H1 (cell line): ENCODE results near the gene ASB13. TPM values are rescaled to one million over a fixed set of nuclear protein-coding genes. Genes with fewer than 3 reads are reported as not detected.

ENCODE experiments used
- CTCF ChIA-PET: fragments of 300-600 bp; sonication (Branson Sonifier 250); formaldehyde crosslinking; loops from one replicate; lab custom pipeline; 2021; ENCODE audit not compliant: partially characterized antibody; lab: Charles Lee
- POLR2A ChIA-PET: fragments of 300-600 bp; sonication (Branson Sonifier 250); formaldehyde crosslinking; loops from one replicate; lab custom pipeline; 2021; ENCODE audit warnings: inconsistent platforms; ENCODE audit not compliant: partially characterized antibody; lab: Charles Lee
- DNase-seq, 2 experiments: peaks; one replicate each; pipeline versions ENCODE4 v3.0.0 to v3.0.0-alpha.2; 2010 to 2022; ENCODE audit warnings: low spot score in 2 of 2, low read depth in 1 of 2, mixed read lengths in 1 of 2
- FAIRE-seq: peaks from 2 replicates; lab custom pipeline; 2011; peaks lifted over from hg19 to GRCh38; lab: Jason Lieb, UNC
- H2AFZ ChIP-seq: 2 replicates; pipeline ENCODE4 v1.8.1; 2012; ENCODE audit warnings: low read length, inconsistent platforms
- H2AK5ac ChIP-seq: 2 replicates; pipeline ENCODE4 v1.6.1; 2013; ENCODE audit warnings: low read depth, low read length
- H2BK120ac ChIP-seq: replicated peaks from 2 replicates; pipeline ENCODE3; 2013; ENCODE audit warnings: low read depth, low read length, inconsistent platforms
- H2BK12ac ChIP-seq: 2 replicates; pipeline ENCODE4 v1.6.1; 2013; ENCODE audit warnings: low read depth, low read length
- H2BK15ac ChIP-seq: 2 replicates; pipeline ENCODE4 v1.6.1; 2013; ENCODE audit warnings: low read length
- H2BK20ac ChIP-seq: 2 replicates; pipeline ENCODE4 v1.6.1; 2013; ENCODE audit warnings: low read length
- H2BK5ac ChIP-seq: 2 replicates; pipeline ENCODE4 v1.6.1; 2013; ENCODE audit warnings: low read depth, low read length
- H3K14ac ChIP-seq: 2 replicates; pipeline ENCODE4 v1.6.1; 2013; ENCODE audit warnings: inconsistent platforms; ENCODE audit not compliant: insufficient read length
- H3K18ac ChIP-seq: 2 replicates; pipeline ENCODE4 v1.6.1; 2013; ENCODE audit warnings: low read length; ENCODE audit errors: extremely low read depth
- H3K23ac ChIP-seq: 2 replicates; pipeline ENCODE4 v1.6.1; 2013; ENCODE audit warnings: inconsistent platforms; ENCODE audit not compliant: insufficient read length
- H3K23me2 ChIP-seq: 2 replicates; pipeline ENCODE4 v1.6.1; 2013; ENCODE audit warnings: low read depth, low read length
- H3K27ac ChIP-seq: 2 replicates; pipeline ENCODE4 v1.6.1; 2011; ENCODE audit warnings: low read depth, low read length, inconsistent platforms
- H3K27me3 ChIP-seq, 4 experiments: replicated peaks in 1 of 4; 1 replicate in 1 of 4; 2 replicates in 3 of 4; pipeline versions ENCODE4 v1.6.1 to v1.8.1; 2011 to 2013; ENCODE audit warnings: low read length in 3 of 4, mild to moderate bottlenecking in 3 of 4, inconsistent platforms in 2 of 4, mixed read lengths in 2 of 4, moderate library complexity in 1 of 4; ENCODE audit not compliant: control insufficient read depth in 3 of 4, insufficient read depth in 3 of 4; ENCODE audit errors: extremely low read depth in 1 of 4
- H3K36me3 ChIP-seq, 4 experiments: 2 replicates each; pipeline versions ENCODE4 v1.6.1 to v1.8.1; 2011 to 2013; ENCODE audit warnings: mild to moderate bottlenecking in 4 of 4, low read length in 3 of 4, moderate library complexity in 2 of 4, control low read depth in 1 of 4, inconsistent platforms in 1 of 4; ENCODE audit not compliant: insufficient read depth in 4 of 4, control insufficient read depth in 2 of 4
- H3K4ac ChIP-seq: replicated peaks from 2 replicates; pipeline ENCODE3; 2013; ENCODE audit warnings: low read length, low read depth, mixed read lengths, inconsistent platforms; ENCODE audit not compliant: insufficient read length
- H3K4me1 ChIP-seq, 4 experiments: replicated peaks in 1 of 4; 1 replicate in 1 of 4; 2 replicates in 3 of 4; pipeline versions ENCODE4 v1.6.1 to v1.8.1; 2011 to 2013; ENCODE audit warnings: low read length in 3 of 4, inconsistent platforms in 2 of 4, mixed read lengths in 1 of 4; ENCODE audit not compliant: insufficient read depth in 4 of 4, control insufficient read depth in 3 of 4
- H3K4me2 ChIP-seq, 2 experiments: 2 replicates each; pipeline versions ENCODE4 v1.6.1 to v1.8.1; 2011 to 2013; ENCODE audit warnings: low read depth in 2 of 2, low read length in 2 of 2, control low read depth in 1 of 2, inconsistent platforms in 1 of 2, mild to moderate bottlenecking in 1 of 2; ENCODE audit not compliant: insufficient read depth in 1 of 2
- H3K4me3 ChIP-seq, 4 experiments: fragments of 200-600, 300-600 bp in 1 of 4; sonication (generic), shearing (Covaris generic), sonication (Bioruptor Twin) in 1 of 4; 2 replicates each; pipeline versions ENCODE4 v1.5.1 to v1.8.1; 2011 to 2016; ENCODE audit warnings: low read length in 4 of 4, low read depth in 3 of 4, control low read depth in 2 of 4, inconsistent platforms in 2 of 4, mild to moderate bottlenecking in 2 of 4, mixed read lengths in 1 of 4, moderate library complexity in 1 of 4; ENCODE audit not compliant: insufficient read depth in 2 of 4; ENCODE audit errors: extremely low read depth in 1 of 4
- H3K56ac ChIP-seq: replicated peaks from 2 replicates; pipeline ENCODE3; 2013; ENCODE audit warnings: low read depth, mild to moderate bottlenecking, mixed read lengths, low read length, inconsistent platforms; ENCODE audit not compliant: insufficient read length
- H3K79me1 ChIP-seq: 2 replicates; pipeline ENCODE4 v1.6.1; 2013; ENCODE audit warnings: low read depth, low read length, control low read depth
- H3K79me2 ChIP-seq, 2 experiments: 2 replicates each; pipeline versions ENCODE4 v1.6.1 to v1.8.1; 2012 to 2013; ENCODE audit warnings: low read length in 2 of 2, mild to moderate bottlenecking in 2 of 2, inconsistent platforms in 1 of 2; ENCODE audit not compliant: insufficient read depth in 2 of 2, control insufficient read depth in 1 of 2
- H3K9ac ChIP-seq, 4 experiments: replicated peaks in 1 of 4; 1 replicate in 1 of 4; 2 replicates in 3 of 4; pipeline versions ENCODE4 v1.6.1 to v1.8.1; 2011 to 2013; ENCODE audit warnings: low read depth in 3 of 4, low read length in 3 of 4, control low read depth in 2 of 4, mild to moderate bottlenecking in 2 of 4, moderate library complexity in 2 of 4, inconsistent platforms in 1 of 4; ENCODE audit errors: extremely low read depth in 1 of 4
- H3K9me3 ChIP-seq, 2 experiments: 2 replicates each; pipeline versions ENCODE4 v1.6.1 to v1.8.1; 2012 to 2013; ENCODE audit warnings: mild to moderate bottlenecking in 2 of 2, moderate library complexity in 2 of 2, control low read depth in 1 of 2, inconsistent platforms in 1 of 2, low read depth in 1 of 2, low read length in 1 of 2, mixed read lengths in 1 of 2; ENCODE audit not compliant: insufficient read depth in 2 of 2
- H4K20me1 ChIP-seq, 2 experiments: replicated peaks in 1 of 2; 2 replicates each; pipeline versions ENCODE3 to v1.8.1; 2011 to 2013; ENCODE audit warnings: inconsistent platforms in 2 of 2, low read length in 2 of 2, mild to moderate bottlenecking in 1 of 2; ENCODE audit not compliant: insufficient read depth in 2 of 2, control insufficient read depth in 1 of 2
- H4K5ac ChIP-seq: 2 replicates; pipeline ENCODE4 v1.6.1; 2013; ENCODE audit warnings: low read length, low read depth, mixed read lengths, inconsistent platforms; ENCODE audit not compliant: insufficient read length
- H4K8ac ChIP-seq: 2 replicates; pipeline ENCODE4 v1.8.0; 2013; ENCODE audit warnings: mild to moderate bottlenecking, moderate library complexity, low read length, inconsistent platforms; ENCODE audit not compliant: insufficient read depth; ENCODE audit errors: extremely low read depth
- H4K91ac ChIP-seq: replicated peaks from 2 replicates; pipeline ENCODE3; 2013; ENCODE audit warnings: low read length, mixed read lengths, inconsistent platforms; ENCODE audit not compliant: insufficient read length
- EZH2 ChIP-seq: fragments of 200-600 bp; sonication (generic); IDR thresholded peaks from 2 replicates; pipeline ENCODE4 v1.7.1; 2012; ENCODE audit warnings: low read depth, mild to moderate bottlenecking, moderate library complexity, low read length, inconsistent platforms; ENCODE audit not compliant: severe bottlenecking
- GABPA ChIP-seq: IDR thresholded peaks from 2 replicates; pipeline ENCODE4 v1.6.1; 2011; ENCODE audit warnings: mild to moderate bottlenecking, low read length, moderate library complexity, borderline replicate concordance; ENCODE audit not compliant: insufficient read depth
- HDAC6 ChIP-seq: IDR thresholded peaks from one replicate; pipeline ENCODE4 v1.7.1; 2012; ENCODE audit warnings: low read depth, mild to moderate bottlenecking, inconsistent platforms, low read length, moderate library complexity
- JUN ChIP-seq: IDR thresholded peaks from 2 replicates; pipeline ENCODE4 v1.6.1; 2011; ENCODE audit warnings: low read depth, mild to moderate bottlenecking, improper control_type of control experiment, low read length
- RAD21 ChIP-seq, 2 experiments: IDR thresholded peaks in 1 of 2; conservative IDR thresholded peaks in 1 of 2; 2 replicates each; pipeline ENCODE4 v1.6.1; 2011; ENCODE audit warnings: low read depth in 2 of 2, low read length in 2 of 2, improper control_type of control experiment in 1 of 2, inconsistent platforms in 1 of 2, mild to moderate bottlenecking in 1 of 2, moderate library complexity in 1 of 2
- RXRA ChIP-seq: IDR thresholded peaks from 2 replicates; pipeline ENCODE4 v1.6.1; 2011; ENCODE audit warnings: low read depth, mild to moderate bottlenecking, low read length, moderate library complexity; ENCODE audit not compliant: insufficient read depth
- SUZ12 ChIP-seq: fragments of 200-600 bp; sonication (generic); IDR thresholded peaks from 2 replicates; pipeline ENCODE4 v1.6.1; 2012; ENCODE audit warnings: mild to moderate bottlenecking, inconsistent platforms, low read length, moderate library complexity, mixed read lengths
- WGBS, 2 experiments: shearing (Covaris generic) in 1 of 2; methylation state at CpG; one replicate each; pipeline versions ENCODE4 v1.1.6 to v1.1.7; 2013 to 2015; ENCODE audit warnings: low lambda C conversion rate in 2 of 2, mixed read lengths in 2 of 2, inconsistent platforms in 1 of 2, low coverage in 1 of 2, missing lambda C conversion rate in 1 of 2; ENCODE audit not compliant: insufficient replicate concordance in 2 of 2, insufficient coverage in 1 of 2, insufficient read length in 1 of 2; ENCODE audit errors: extremely low coverage in 1 of 2, missing lambda C conversion rate in 1 of 2; 5-methylcytosine and 5-hydroxymethylcytosine counted together
- polyA plus RNA-seq, 7 experiments: library from polyadenylated mRNA; depleted of rRNA in 3 of 7; stranded (reverse) in 5 of 7; unstranded in 2 of 7; fragments of >200 nt in 5 of 7; fragments of 200-250 nt in 2 of 7; gene quantifications; 1 replicate in 5 of 7; 2 replicates in 1 of 7; 4 replicates in 1 of 7; pipeline versions ENCODE4 v1.2.1 to v1.2.3, GENCODE V29; 2011 to 2013; ENCODE audit warnings: missing spikeins in 2 of 7, mixed read lengths in 2 of 7
- total RNA-seq: library from RNA; stranded (reverse); fragmentation: NEBNext Ultra II Directional; extraction: Animal tissue kit (Norgen Biotek cat#: 25700); gene quantifications from 2 replicates; pipeline ENCODE4 v1.2.1, GENCODE V29; 2021
- TF ChIP-seq, protein P1 (sequence below): IDR thresholded peaks from 2 replicates; pipeline ENCODE4 v1.6.1; 2011; ENCODE audit warnings: low read depth, mild to moderate bottlenecking, low read length; ENCODE audit not compliant: insufficient read depth
- TF ChIP-seq, protein P2 (sequence below), 3 experiments: IDR thresholded peaks; 1 replicate in 2 of 3; 2 replicates in 1 of 3; pipeline versions ENCODE4 v1.5.1 to v1.6.1; 2011; ENCODE audit warnings: low read length in 3 of 3, mild to moderate bottlenecking in 3 of 3, inconsistent platforms in 2 of 3, low read depth in 1 of 3, moderate library complexity in 1 of 3; ENCODE audit not compliant: insufficient read depth in 1 of 3; ENCODE audit errors: control extremely low read depth in 1 of 3

Gene ASB13
- total and polyA plus RNA-seq, 2 of the 8 experiments (the other 6 are each of a cell fraction or from before 2014, with no cell fraction given), result 12.3 to 20.2 TPM

DNA sequence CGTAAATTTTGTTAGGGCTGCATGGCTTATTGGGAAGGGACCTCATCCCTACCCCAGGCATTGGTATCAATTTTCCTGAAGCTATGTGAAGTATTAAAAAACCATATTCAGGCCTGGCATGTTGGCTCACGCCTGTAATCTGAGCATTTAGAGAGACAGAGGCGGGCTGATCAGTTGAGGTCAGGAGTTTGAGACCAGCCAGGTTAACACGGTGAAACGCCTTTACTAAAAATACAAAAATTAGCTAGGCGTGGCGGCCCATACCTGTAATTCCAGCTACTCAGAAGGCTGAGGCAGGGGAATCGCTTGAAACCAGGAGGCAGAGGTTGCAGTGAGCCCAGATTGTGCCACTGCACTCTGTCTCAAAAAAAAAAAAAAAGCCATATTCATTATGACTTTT lies 25.4 kb upstream of the ASB13 start:
- FAIRE-seq (no peak), DNase-seq (no peak)
- Histone ChIP-seq H4K5ac (no peak overlapping the region), H2BK12ac (no peak overlapping the region), H2AK5ac (no peak overlapping the region), H3K23ac (no peak overlapping the region), H3K79me1 (peaks cover 3% of the 10 kb centered on the region; the same call in 1 of the 2 replicates), H3K4me3 (peak overlapping the region; percentile 53 to 74 (median 69); a peak in 6 of 8 replicates), H3K9me3 (no peaks in the 10 kb centered on the region), H2BK5ac (no peak overlapping the region), H3K4me2 (peak overlapping the region; percentile 79 to 93), H2BK120ac (no peak overlapping the region), H3K36me3 (no peaks in the 10 kb centered on the region), H2AFZ (no peak overlapping the region), H2BK15ac (0 out of 2 replicates have a peak overlapping the region, but pooled peaks have one; percentile 22), H3K27me3 (no peaks in the 10 kb centered on the region), H3K79me2 (peaks cover 14 to 98% of the 10 kb centered on the region in 2 experiments), H3K18ac (no peak overlapping the region), H3K14ac (no peak overlapping the region), H4K20me1 (peaks cover 2 to 4% of the 10 kb centered on the region in 2 experiments), H4K8ac (no peak overlapping the region), H4K91ac (no peak overlapping the region), H3K27ac (no peak overlapping the region), H3K23me2 (peaks cover 9% of the 10 kb centered on the region; the same call in 1 of the 2 replicates), H3K4me1 (peaks cover 2 to 5% (median 3%) of the 10 kb centered on the region in 4 experiments; a peak in 4 of 7 replicates), H2BK20ac (no peak overlapping the region), H3K4ac (no peak overlapping the region), H3K56ac (no peak overlapping the region), H3K9ac (no peak overlapping the region)
- CTCF ChIA-PET, result interaction anchor here (0.6 to 2.0 kb wide), 6 partner anchors 15 to 877 kb away, joined by 3 to 7 read pairs (median 4); no protein-coding TSS in a partner anchor
- 63% methylated on average over 8 of the region's 8 CpGs; no CpG with 5 or more reads in 1 of the 2 experiments for WGBS, 2 experiments
- POLR2A ChIA-PET, result interaction anchor here (0.6 to 1.9 kb wide), 6 partner anchors 8 to 1004 kb away, joined by 3 to 5 read pairs (median 3); no protein-coding TSS in a partner anchor
- TF ChIP-seq, protein P1, sequence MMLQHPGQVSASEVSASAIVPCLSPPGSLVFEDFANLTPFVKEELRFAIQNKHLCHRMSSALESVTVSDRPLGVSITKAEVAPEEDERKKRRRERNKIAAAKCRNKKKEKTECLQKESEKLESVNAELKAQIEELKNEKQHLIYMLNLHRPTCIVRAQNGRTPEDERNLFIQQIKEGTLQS, result no peak
- TF ChIP-seq EZH2 (no peak), RAD21 (IDR thresholded peaks at IDR 0.05 in 1 of 2, conservative IDR thresholded peaks at IDR 0.05 in 1 of 2; ENCODE audit: low read depth in 2 of 2, low read length in 2 of 2) (no peak), HDAC6 (no peak), SUZ12 (no peak), JUN (no peak), GABPA (no peak), RXRA (no peak)
- TF ChIP-seq, protein P2, sequence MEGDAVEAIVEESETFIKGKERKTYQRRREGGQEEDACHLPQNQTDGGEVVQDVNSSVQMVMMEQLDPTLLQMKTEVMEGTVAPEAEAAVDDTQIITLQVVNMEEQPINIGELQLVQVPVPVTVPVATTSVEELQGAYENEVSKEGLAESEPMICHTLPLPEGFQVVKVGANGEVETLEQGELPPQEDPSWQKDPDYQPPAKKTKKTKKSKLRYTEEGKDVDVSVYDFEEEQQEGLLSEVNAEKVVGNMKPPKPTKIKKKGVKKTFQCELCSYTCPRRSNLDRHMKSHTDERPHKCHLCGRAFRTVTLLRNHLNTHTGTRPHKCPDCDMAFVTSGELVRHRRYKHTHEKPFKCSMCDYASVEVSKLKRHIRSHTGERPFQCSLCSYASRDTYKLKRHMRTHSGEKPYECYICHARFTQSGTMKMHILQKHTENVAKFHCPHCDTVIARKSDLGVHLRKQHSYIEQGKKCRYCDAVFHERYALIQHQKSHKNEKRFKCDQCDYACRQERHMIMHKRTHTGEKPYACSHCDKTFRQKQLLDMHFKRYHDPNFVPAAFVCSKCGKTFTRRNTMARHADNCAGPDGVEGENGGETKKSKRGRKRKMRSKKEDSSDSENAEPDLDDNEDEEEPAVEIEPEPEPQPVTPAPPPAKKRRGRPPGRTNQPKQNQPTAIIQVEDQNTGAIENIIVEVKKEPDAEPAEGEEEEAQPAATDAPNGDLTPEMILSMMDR (IDR thresholded peaks at IDR 0.05; ENCODE audit: control extremely low read depth in 1 of 3, insufficient read depth in 1 of 3, low read depth in 1 of 3, low read length in 3 of 3), result no peak
